Urinary bladder (tissue), 4 donors: ENCODE results near the gene CORO2B. TPM values are rescaled to one million over a fixed set of nuclear protein-coding genes. Genes with fewer than 3 reads are reported as not detected.
A peak's percentile ranks its signal among the peaks of the same experiment; 100 is the strongest.

Source experiments
- DNase-seq: peaks from one replicate; pipeline ENCODE4 v3.0.0-alpha.2; 2015; ENCODE audit errors: extremely low spot score
- H3K27ac ChIP-seq: one replicate; pipeline ENCODE4 v1.5.1; 2013; ENCODE audit warnings: low read depth, mild to moderate bottlenecking, moderate library complexity
- H3K36me3 ChIP-seq: one replicate; pipeline ENCODE4 v1.6.1; 2013; ENCODE audit warnings: mild to moderate bottlenecking, moderate library complexity; ENCODE audit not compliant: insufficient read depth
- H3K4me1 ChIP-seq: one replicate; pipeline ENCODE4 v1.6.1; 2013; ENCODE audit warnings: mild to moderate bottlenecking, moderate library complexity; ENCODE audit not compliant: insufficient read depth
- H3K4me3 ChIP-seq: one replicate; pipeline ENCODE4 v1.5.1; 2013; ENCODE audit warnings: low read depth, low read length
- WGBS: extraction: QIAGEN DNeasy Blood & Tissue Kit; methylation state at CpG from one replicate; pipeline ENCODE4 v1.1.7; 2013; 5-methylcytosine and 5-hydroxymethylcytosine counted together
- polyA plus RNA-seq: library from polyadenylated mRNA; stranded (reverse); fragments of 200-250 nt; gene quantifications from one replicate; pipeline ENCODE4 v1.2.3, GENCODE V29; 2013
- total RNA-seq: library from RNA; depleted of rRNA; stranded (reverse); fragments of >200 nt; gene quantifications from one replicate; pipeline ENCODE4 v1.2.3, GENCODE V29; 2014
- donor health status: healthy with polysubstance abuse.
- donor health status: healthy.

The CORO2B gene
- total and polyA plus RNA-seq, 2 donors = 4.2 to 6.4 TPM

DNA sequence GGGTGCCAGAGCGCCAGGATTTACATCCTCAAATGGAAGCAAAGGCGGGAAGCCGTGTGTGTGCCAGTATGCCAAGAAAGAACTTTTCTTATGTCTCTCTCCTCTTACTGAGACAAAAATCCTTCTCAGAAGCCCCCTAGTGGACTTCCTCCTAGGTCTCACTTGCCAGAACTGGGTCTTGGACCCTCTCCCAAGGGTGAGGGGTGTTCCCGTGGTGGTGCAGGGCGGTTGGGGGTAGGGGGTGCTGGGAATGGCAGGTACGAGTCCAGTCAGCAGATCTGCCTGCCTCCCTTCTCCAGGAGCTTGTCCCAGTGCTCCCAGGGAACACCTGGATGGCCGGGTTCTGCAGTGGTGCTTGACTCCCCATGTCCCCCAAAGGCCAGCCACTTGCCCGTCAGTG lies 52.0 kb downstream of the CORO2B start:
- WGBS = 88% methylated on average over 8 of the region's 8 CpGs
- DNase-seq = no peak
- no peaks in the 10 kb centered on the region for H3K4me1 ChIP-seq
- H3K4me3 ChIP-seq = no peak overlapping the region
- H3K36me3 ChIP-seq = no peaks in the 10 kb centered on the region
- H3K27ac ChIP-seq = no peak overlapping the region

DNA sequence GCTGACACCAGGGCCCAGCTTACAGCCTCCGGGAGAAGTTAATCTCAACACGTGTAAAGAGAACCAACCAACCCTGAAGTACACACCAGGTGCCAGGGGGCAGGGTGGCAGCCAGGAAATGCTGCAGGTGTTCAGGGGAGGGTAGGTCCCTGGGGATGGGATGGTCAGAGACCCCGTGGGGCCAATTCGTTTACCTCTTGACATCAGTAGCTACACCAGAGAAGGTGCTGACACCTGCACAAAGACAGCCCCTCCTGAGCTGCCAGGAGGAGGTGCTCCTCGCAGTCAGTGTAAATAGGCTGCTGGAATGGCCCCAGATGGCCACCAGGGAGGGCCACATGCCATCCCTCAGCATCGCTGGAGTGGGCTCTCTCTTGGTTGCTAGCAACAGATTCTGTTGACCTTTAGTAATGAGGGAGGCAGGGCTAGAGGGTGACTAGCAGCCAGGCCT lies 52.8 kb downstream of the CORO2B start:
- no peak overlapping the region for H3K27ac ChIP-seq
- no peak overlapping the region for H3K4me3 ChIP-seq
- WGBS = 73% methylated on average over 6 of the region's 6 CpGs
- no peak for DNase-seq
- H3K4me1 ChIP-seq = no peaks in the 10 kb centered on the region
- H3K36me3 ChIP-seq = no peaks in the 10 kb centered on the region

DNA sequence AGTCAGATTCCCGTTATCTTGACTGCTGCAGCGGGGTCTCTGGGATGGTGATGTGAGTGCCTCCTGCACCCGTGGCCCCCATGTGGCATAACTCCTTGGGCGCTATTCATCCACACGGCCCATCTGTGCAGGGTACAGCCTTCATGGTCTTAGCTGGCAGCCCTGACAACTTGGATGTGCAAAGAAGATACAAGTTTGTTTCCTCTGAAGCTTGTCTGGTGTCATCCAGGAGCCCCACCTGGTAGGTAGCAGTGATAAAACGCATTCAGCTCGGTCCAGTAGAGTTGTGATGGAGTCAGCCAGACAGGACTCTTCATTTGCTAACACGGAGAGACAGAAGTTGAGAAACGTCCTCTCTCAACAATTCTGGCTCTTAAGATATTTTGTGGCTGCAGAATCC lies 53.3 kb downstream of the CORO2B start:
- H3K4me1 ChIP-seq = no peaks in the 10 kb centered on the region
- no peak overlapping the region for H3K27ac ChIP-seq
- 89% methylated on average over 9 of the region's 9 CpGs for WGBS
- H3K4me3 ChIP-seq = no peak overlapping the region
- no peaks in the 10 kb centered on the region for H3K36me3 ChIP-seq
- DNase-seq = no peak

DNA sequence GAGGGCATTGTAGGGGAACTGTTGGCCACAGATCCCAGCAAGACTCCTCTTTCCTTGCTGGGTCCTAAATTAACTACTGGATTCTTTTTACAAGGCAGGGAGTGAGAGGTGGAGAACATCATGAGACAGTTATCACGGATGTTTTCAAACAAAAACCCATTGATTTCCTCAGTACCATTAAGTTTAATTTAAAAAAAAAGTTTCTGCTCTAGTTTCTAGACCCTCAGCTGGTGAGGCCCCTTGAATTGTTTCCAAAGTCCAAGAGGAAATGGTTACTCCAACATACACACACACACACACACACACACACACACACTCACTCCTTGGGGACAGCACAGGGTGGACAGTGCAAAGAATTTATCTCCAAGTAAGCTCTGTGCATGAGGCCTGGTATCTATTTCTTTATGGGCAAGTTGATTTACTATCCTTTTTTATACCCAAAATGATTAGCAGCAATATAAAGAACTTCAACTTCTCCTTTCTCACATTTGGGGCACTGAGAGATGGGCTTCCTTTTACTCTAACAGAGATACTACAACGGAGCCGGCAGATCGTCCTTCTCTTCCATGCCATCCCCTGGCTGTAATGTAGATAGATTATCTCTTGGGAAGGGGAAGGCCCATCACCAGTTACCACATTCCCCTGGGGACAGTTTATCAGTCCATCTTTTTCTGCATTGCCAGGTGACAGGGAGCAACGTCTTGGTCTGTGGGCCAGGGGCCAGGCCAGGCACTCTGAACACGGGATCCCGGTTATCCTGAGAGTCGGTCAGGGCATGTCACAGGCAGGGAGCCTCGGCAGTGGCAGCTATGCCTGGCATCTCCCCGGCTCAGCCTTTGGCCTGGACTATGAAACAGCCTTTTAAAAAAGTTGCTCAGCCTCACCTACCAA lies 54.7 kb downstream of the CORO2B start:
- DNase-seq = no peak
- Histone ChIP-seq H3K4me3 (no peak overlapping the region), H3K4me1 (no peaks in the 10 kb centered on the region), H3K36me3 (no peaks in the 10 kb centered on the region), H3K27ac (no peak overlapping the region)
- 82% methylated on average over 10 of the region's 10 CpGs for WGBS

DNA sequence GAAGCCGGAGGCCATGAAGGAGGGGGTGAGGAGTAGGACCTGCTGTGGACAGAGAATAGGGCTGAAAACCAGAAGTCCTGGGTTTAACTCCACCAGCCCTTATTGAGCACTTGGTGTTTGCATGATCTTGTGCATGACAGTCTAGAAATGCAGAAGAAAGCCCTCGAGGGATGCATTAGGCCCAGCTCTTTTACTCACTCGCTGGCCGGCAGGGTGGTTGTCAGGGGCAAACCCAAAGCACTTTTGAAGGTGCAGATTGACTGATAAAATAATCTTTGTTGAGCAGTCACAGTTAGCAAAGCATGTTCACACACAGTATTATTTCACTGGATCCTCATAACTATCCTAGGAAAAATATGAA lies 55.3 kb downstream of the CORO2B start:
- 95% methylated on average over 4 of the region's 4 CpGs for WGBS
- no peak overlapping the region for H3K4me3 ChIP-seq
- H3K36me3 ChIP-seq = no peaks in the 10 kb centered on the region
- no peaks in the 10 kb centered on the region for H3K4me1 ChIP-seq
- no peak overlapping the region for H3K27ac ChIP-seq
- no peak for DNase-seq

DNA sequence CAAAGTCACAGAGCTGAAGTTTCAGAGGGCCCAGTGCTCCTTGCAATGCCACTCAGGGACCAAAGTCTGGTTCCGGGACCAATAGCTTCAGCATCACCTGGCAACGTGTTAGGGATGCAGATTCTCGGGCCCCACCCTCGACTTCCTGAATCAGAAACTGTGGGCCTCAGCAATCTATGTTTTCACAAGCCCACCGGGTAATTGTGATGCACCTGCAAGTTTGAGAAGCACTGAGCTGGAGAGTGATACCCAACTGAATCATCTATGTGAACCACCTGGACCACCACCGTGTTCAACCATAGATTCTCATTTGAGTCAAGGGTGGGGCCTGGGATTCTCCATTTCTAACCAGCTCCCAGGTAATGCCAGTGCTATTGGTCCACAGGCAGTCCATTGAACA lies 55.7 kb downstream of the CORO2B start:
- 93% methylated on average over 6 of the region's 6 CpGs for WGBS
- Histone ChIP-seq H3K27ac (no peak overlapping the region), H3K4me3 (no peak overlapping the region), H3K36me3 (no peaks in the 10 kb centered on the region), H3K4me1 (no peaks in the 10 kb centered on the region)
- DNase-seq = no peak

DNA sequence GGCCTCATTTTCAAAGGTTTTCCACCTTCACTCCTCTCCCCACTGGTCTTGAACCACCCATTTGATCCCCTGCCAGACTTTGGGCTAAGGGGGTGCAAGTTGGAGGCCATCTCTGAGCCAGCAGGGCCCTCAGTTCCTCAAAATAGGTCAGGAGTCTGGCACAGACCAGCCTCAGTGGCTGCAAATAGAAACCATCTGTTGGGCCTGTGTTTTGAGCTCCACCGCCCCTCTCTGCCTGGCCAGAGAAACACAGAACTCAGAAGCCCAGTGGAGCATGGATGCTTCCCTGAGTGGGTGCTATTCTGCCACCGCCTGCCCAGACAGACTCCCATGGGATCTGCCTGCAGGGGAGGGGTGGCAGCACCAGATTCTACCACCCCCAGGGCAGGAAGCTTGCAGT lies 56.3 kb downstream of the CORO2B start:
- H3K36me3 ChIP-seq = no peaks in the 10 kb centered on the region
- no peak overlapping the region for H3K4me3 ChIP-seq
- H3K27ac ChIP-seq = no peak overlapping the region
- 63% methylated on average over 2 of the region's 2 CpGs for WGBS
- DNase-seq = no peak
- H3K4me1 ChIP-seq = no peaks in the 10 kb centered on the region

DNA sequence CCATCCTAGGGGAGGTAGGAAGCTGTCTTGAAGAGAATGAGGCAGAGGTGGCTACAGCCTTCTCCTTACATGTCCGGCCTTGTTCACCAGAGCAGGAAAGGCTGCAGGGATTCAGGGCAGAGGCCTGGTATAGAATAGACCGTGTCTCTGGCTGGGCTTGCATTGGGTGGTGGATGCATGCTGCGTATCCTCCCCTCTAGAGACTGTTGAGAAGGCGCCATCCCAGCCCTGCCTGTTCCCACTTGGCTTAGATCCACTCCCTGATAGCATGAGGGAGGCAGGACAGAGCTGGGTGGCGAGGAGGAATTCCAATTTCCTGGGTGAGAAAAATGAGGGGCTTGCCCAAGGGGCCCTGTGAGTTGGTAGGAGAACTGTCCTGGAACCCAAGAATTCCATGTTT lies 57.5 kb downstream of the CORO2B start:
- DNase-seq = no peak
- Histone ChIP-seq H3K4me3 (no peak overlapping the region), H3K27ac (no peak overlapping the region), H3K36me3 (no peaks in the 10 kb centered on the region), H3K4me1 (no peaks in the 10 kb centered on the region)
- 87% methylated on average over 5 of the region's 5 CpGs for WGBS

DNA sequence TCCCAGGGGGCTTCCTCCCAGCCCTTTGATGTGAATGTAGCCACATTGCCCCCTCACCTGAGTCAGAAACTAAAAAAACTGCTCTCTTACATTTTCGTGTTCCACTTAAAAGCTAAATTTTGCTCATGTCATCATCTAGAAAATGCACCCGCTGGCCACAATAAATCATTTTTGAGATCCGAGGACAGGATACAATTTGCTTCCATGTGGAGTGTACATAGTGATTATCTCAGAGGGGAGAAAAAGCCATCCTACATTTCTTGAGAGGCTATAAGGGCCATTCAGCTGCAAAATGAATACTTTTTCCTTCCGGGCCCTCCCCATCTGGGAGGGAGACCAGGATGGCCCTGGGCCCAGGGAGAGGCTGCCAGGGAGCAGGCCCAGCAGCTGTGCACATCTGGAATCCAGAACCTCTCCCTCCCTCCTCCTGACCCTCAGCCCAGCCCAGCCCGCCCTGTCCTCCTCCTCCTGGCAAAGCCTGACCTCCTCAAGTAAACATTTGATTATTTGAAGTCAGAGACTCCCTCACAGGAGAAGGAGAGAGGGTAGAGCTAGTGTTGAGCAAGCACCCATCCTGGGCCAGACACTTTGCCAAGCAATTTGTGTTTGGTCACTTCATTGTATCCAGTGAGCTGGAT lies 59.1 kb downstream of the CORO2B start:
- H3K4me3 ChIP-seq = no peak overlapping the region
- WGBS = 41% methylated on average over 5 of the region's 5 CpGs
- H3K4me1 ChIP-seq = no peaks in the 10 kb centered on the region
- DNase-seq = no peak
- H3K36me3 ChIP-seq = no peaks in the 10 kb centered on the region
- H3K27ac ChIP-seq = peak overlapping the region; percentile 25

DNA sequence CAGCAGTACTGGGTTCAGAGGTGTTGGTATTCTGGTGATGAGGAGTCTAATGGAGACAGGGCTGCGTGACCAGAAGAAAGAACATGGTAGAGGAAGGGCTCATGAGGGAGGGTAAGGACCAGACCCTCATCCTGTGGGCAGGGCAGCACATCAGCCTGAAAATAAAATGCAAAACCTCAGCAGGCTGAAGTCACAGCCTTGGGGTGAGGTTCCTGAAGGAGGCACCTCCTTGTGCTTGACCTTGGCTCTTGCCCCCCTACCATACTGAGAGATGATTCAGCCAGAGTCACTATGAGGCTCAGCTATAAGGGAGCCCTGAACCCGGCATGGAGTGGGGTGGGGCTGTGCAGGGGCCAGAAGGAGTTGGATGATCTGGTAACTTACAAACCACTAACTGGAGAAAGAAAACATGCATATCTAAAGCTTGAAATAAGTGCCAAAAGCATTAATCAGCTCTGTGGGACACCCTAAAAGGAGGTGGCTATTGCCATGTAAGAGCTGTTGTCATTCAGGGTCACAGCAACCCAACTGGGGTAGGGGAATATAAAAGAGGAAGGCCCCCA lies 60.2 kb downstream of the CORO2B start:
- H3K27ac ChIP-seq = peak overlapping the region; percentile 18
- no peaks in the 10 kb centered on the region for H3K4me1 ChIP-seq

DNA sequence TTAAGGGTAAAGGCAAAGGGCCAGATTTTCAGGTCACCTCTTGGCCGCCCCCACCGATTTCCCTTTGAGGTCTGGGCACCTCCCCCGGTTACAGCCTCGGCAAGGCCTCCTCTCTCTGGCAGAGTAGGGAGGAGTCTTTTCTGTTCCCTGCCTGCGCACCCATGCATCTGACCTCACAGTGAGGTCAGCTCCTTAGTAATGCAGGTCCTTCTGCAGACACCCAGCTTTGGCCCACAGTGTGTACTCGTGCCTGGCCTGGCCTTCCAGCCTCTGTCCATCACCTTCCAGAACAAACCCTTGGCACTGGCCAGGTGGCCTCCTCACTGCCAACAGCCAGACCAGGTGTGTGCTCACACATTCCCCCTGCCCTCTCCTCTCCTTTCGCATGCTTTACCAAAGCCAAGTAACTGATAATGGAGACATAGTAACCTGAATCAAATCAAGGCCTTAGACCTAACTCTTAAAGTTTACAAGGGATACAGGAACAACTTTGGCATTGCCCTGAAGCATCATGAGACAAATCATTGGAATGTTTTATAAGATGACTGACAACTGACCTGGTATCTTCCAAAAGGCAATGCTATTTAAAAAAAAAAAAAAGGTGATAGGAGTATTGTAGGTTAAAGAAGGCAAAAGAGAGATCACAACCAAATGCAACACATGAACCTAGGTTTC lies 61.3 kb downstream of the CORO2B start:
- Histone ChIP-seq H3K4me1 (no peaks in the 10 kb centered on the region), H3K36me3 (no peaks in the 10 kb centered on the region), H3K27ac (no peak overlapping the region), H3K4me3 (no peak overlapping the region)
- DNase-seq = no peak
- WGBS = 78% methylated on average over 7 of the region's 7 CpGs

More for the DNA sequence above, 60.2 kb downstream of the CORO2B start:
- 70% methylated on average over 2 of the region's 2 CpGs for WGBS
- no peak overlapping the region for H3K4me3 ChIP-seq
- H3K36me3 ChIP-seq = no peaks in the 10 kb centered on the region
- no peak for DNase-seq

DNA sequence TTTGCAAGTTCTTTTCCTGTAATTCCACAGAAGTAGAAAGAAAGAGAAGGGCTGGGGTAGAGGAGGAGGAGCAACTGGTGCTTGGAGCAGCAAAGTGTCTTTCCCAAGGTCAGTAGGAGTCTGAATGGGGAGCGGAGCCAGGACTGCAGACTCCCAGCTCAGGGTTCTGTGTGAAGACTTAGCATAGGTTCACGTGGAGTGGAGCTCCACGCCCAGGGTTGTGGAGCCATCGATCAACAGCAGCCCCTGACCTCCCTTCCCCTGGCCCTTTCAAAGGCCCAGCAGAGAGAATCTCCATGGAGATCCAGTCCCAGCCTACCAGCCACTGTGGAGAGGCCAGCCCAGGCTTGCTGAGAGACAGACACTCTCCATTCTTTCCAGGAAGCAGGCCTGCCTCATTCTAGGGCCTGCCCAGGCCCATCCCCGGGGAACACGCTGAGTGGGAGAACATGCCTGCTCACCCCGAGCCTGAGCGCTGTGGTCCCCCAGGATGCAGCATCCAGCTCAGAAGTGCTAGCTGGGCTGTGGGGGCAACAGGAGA lies 62.1 kb downstream of the CORO2B start:
- WGBS = 54% methylated on average over 8 of the region's 8 CpGs
- H3K27ac ChIP-seq = peak overlapping the region; percentile 54
- no peaks in the 10 kb centered on the region for H3K36me3 ChIP-seq
- DNase-seq = peak; percentile 55
- H3K4me3 ChIP-seq = no peak overlapping the region
- H3K4me1 ChIP-seq = no peaks in the 10 kb centered on the region

DNA sequence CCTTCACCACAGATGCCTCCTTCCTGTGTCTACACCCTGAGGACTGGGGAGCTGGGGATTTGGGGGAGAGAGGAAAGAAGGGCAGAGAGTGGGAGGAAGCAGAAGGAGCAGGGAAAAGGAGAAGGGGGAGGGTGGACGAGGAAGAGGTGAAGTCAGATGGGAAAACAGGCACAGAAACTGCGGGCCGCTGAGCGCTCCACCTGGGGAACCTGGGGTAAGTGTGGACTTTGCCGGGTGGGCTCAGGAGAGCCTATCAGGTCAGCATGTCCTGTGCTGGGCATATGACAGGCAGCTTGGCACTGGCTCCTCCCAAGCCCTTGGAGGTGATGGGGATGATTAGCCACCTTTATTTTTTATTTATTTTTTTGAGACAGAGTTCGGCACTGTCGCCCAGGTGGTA lies 62.6 kb downstream of the CORO2B start:
- Histone ChIP-seq H3K27ac (peak overlapping the region; percentile 54), H3K36me3 (no peaks in the 10 kb centered on the region), H3K4me1 (no peaks in the 10 kb centered on the region), H3K4me3 (no peak overlapping the region)
- no peak for DNase-seq
- 90% methylated on average over 7 of the region's 7 CpGs for WGBS
